GM18499 (cell line): ENCODE data around the gene COX19.
"Not testable (repeated sequence)": the region's sequence is repeated elsewhere in the genome, so short reads cannot be mapped to it uniquely, and the experiment has no call there.

Experiments
- ATAC-seq: cut with Tn5 transposase; IDR thresholded peaks from one replicate; pipeline ENCODE4 v1.9.1; 2021; ENCODE audit warnings: moderate number of reproducible peaks; ENCODE audit not compliant: insufficient read depth, unreplicated experiment

The COX19 gene

GRCh38 chr7:931871-932650 lies 43.3 kb downstream of the COX19 start:
- ATAC-seq = no peak

DNA sequence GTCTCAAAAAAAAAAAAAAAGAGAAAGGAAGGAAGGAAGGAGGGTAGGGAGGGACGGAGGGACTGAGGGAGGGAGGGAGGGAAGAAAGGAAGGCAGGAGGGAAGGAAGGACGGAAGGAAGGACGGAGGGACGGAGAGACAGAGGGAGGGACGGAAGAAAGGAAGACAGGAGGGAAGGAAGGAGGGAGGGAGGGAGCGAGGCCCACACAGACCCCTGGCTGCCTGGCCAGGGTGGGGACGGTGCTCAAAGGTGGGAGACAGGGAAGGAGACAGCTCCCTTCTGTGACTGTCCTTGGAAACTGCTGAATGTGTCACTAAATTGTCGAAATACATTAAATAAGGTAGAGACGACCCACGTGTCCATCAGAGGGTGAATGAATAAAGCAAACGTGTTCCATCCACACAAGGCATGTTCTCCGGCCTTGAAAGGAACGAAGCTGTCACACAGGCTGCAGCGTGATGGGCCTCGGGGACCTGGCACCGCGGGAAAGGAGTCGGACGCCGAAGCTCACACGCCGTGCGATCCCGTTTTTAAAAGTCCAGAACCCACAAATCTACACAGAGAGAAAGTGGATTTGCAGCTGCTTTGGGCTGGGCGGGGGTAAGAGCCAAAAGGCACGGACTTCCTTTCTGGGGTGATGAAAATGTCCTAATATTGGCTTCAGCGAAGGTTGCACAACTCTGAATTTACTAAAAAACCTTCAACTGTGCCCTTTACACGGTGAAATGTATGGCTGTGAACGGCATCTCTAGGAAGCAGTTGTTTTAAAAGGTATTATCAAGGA lies 44.2 kb downstream of the COX19 start:
- no peak for ATAC-seq

GRCh38 chr7:929311-929711 lies 46.0 kb downstream of the COX19 start:
- ATAC-seq = no peak

GRCh38 chr7:927031-927671 lies 48.2 kb downstream of the COX19 start:
- no peak for ATAC-seq

- no peak for ATAC-seq
Measured at GRCh38 chr7:926061-927030, 49.0 kb downstream of the COX19 start.

- no peak for ATAC-seq
Measured at GRCh38 chr7:925601-926000, 49.7 kb downstream of the COX19 start.

- no peak for ATAC-seq
Measured at GRCh38 chr7:924541-925231, 50.7 kb downstream of the COX19 start.

DNA sequence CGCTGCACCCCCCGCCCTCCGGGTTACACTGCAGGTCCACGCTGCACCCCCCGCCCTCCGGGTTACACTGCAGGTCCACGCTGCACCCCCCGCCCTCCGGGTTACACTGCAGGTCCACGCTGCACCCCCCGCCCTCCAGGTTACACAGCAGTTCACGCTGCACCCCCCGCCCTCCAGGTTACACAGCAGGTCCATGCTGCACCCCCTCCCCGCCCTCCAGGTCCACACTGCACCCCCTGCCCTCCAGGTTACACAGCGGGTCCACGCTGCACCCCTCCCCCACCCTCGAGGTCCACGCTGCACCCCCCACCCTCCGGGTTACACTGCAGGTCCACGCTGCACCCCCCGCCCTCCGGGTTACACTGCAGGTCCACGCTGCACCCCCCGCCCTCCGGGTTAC lies 51.3 kb downstream of the COX19 start:
- ATAC-seq = not testable (repeated sequence)

DNA sequence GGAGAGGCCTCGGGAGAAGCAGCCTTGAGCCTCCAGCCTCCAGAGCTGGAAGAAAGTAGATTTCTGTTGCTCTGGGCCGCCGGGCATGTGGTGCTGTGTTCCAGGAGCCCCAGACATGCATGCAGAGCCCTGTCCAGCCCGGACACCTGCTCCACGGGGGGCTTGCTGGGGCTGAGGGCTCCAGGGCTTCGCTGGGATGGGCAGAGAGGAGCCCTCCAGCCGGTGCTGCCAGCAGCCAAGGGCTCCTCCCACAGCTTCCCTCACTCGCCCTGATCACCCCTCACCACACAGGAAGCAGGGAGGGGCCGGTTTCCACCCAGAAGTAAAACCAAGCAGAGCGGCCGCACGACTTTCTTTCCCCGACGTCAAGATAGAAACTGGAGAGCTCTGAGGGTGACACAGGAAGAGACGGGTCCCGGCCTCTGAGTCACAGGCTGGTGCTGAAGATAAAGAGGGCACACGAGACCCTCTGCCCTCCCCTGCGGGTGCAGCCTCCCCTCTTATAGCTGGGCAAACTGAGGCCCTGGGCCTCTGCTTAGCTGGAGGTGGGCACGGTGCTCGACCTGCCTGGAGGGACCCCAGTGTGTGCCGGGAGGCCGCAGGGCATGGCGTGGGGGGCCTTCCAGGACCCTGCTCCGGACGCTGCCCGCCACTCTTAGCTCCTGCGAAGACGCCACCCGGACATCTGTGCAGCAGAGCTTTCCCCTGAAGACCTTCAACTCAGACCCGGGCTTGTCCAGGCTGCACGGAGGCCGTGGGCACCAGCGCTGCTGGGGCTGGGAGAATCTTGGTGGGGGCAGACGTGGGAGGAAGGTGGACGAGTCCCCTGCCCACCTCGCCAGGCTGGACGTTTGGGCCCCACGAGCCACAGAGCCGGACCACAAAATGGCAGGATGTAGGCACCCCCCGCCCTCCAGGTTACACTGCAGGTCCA lies 52.0 kb downstream of the COX19 start:
- ATAC-seq = peak; percentile 58

DNA sequence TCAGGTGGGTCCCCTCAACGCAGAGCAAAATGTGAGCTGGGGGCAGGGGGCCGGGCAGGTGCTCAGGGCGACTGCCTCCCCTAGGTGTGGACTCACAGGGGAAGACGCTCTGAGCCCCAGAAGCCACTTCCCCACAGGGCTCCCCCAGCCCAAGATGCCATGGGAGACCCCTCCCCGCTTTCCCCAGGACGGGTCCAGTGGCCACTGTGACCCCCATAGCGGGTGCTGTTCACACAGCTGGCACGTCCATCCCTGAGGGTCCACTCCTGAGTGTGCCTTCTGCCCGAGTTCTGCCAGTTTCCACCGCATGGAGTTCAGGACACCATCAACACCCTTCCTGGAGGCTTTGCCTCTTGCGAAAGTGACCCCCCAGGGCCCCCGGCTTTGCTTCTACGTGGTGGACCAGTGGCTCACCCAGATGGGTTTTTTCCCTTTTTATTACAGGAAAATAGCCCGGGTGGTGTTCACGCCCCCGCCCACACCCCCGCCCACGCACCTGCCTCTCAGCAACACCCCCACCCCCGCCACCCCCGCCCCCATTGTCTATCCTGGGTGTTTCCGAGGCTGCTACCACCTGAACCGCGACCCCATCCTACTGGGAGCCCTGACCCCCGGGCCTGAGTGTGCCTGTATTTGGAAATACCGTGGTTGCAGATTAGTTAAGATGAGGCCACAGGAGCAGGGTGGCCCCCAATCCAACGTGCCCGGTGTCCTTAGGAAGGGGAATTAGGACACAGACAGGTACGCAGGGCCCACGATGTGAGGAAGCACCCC lies 52.8 kb downstream of the COX19 start:
- ATAC-seq = no peak

- ATAC-seq = no peak
Measured at GRCh38 chr7:921581-922333, 53.6 kb downstream of the COX19 start.

- ATAC-seq = no peak
Measured at GRCh38 chr7:921071-921461, 54.3 kb downstream of the COX19 start.

DNA sequence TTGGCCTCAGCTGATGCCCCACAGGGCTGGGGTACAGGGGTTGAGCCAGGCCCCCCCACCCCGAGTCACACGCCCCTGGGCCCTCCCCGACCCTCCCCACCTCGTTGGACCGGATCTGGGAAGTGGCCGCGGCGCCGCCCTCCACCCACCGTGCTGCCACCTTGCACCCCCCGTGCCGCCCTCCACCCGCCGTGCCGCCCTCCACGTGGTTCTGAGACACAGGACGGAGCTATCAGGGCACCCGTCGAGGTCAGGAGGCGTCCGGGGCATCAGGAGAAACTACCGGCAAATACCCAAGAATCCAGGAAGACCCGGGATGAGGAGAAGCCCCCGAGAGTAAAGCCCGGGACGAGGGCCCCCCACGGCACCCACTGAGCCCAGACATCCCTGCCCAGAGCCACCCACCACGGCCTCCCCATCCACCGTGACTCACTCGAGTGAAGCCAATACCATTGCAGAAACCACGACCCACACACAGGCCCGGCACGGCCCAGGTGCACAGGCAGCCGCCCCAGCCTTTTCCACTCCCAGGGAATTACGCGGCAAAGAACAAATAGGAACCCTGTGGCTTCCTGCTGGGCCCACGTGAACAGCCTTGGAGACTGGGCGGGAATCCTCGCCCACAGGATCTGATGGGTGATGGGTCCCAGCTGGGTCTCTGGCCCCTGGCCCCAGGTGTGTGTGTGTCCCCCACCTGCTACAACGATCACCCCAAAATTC lies 54.8 kb downstream of the COX19 start:
- no peak for ATAC-seq

DNA sequence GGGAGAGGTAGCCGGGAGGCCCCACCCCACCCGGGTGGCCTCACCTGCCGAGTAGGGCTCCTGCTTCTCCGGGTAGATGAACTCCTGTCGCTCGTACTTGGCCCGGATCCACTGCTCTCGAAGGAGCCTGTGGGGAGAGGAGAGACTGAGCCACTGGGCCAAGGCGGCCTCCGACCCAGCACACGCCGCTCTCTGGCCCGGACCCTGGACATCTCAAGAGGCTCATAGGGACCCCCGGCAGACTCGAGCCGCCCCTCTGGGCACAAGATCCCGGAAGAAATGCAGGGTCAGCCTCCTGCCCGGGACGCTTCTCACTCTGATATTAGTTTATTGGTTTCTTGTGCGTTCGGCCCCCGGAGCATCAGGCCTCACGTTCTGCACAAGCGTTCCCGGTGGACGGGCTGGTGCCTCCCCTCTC lies 55.4 kb downstream of the COX19 start:
- ATAC-seq = no peak

DNA sequence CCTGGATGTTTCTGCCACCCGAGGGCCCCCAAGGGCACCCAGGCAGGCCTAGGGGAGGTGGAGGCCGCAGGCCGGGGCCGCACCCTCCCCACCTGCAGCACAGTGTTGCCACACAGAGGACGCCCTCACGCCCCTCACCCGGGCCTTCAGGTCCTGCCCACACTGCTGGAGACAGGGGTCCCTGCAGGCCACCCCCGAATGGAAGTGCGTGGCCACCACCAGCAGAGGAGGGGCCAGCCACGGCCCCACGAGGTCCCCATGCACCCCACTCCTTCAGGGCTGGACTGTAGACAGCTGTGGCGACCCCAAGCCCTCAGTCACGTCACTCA lies 56.3 kb downstream of the COX19 start:
- ATAC-seq = no peak

- ATAC-seq = no peak
Measured at GRCh38 chr7:918441-919113, 56.8 kb downstream of the COX19 start.
